Brain microvascular endothelial cell (primary cell): Measurements from ENCODE around the gene ALPL.

Source experiments
- DNase-seq: peaks from one replicate; pipeline ENCODE4 v3.0.0-alpha.2; 2020
- H3K27ac ChIP-seq: fragments of 250-450 bp; sonication (Bioruptor Pico); 2 replicates; pipeline ENCODE4 v1.5.1; 2020; ENCODE audit warnings: mild to moderate bottlenecking, moderate library complexity
- H3K27me3 ChIP-seq: fragments of 250-450 bp; sonication (Bioruptor Pico); replicated peaks from 2 replicates; pipeline ENCODE4 v1.5.1; 2020; ENCODE audit warnings: mild to moderate bottlenecking
- H3K36me3 ChIP-seq: fragments of 250-450 bp; sonication (Bioruptor Pico); replicated peaks from 2 replicates; pipeline ENCODE4 v1.5.1; 2020; ENCODE audit warnings: mild to moderate bottlenecking
- H3K4me3 ChIP-seq: 2 replicates; pipeline ENCODE4 v1.5.1; 2011; ENCODE audit warnings: low read depth, mild to moderate bottlenecking, control low read depth, low read length, moderate library complexity
- CTCF ChIP-seq: IDR thresholded peaks from 2 replicates; pipeline ENCODE4 v1.5.1; 2011; ENCODE audit warnings: low read depth, mild to moderate bottlenecking, moderate library complexity, low read length, control low read depth, inconsistent platforms; ENCODE audit errors: missing control alignments
- in situ Hi-C: cut with HindIII; loops from 2 replicates; pipeline ENCODE4 v1.10.0; 2017; ENCODE audit warnings: low sequenced_read_pairs, low pct_ligation_motif_present

Gene ALPL

GRCh38 chr1:21495225-21495820, 13.9 kb upstream of the ALPL start:
- Histone ChIP-seq H3K4me3 (no peak overlapping the region), H3K27ac (no peak overlapping the region), H3K36me3 (no peaks in the 10 kb centered on the region), H3K27me3 (peaks cover 2% of the 10 kb centered on the region)
- no peak for DNase-seq
- in situ Hi-C loops: no loop called here
- no peak for TF ChIP-seq CTCF

- TF ChIP-seq CTCF: no peak
- H3K27ac ChIP-seq: no peak overlapping the region
- in situ Hi-C loops: no loop called here
- peaks cover 2% of the 10 kb centered on the region for H3K27me3 ChIP-seq
- H3K36me3 ChIP-seq: no peaks in the 10 kb centered on the region
- no peak for DNase-seq
- H3K4me3 ChIP-seq: no peak overlapping the region
Measured at GRCh38 chr1:21496063-21496462, 13.2 kb upstream of the ALPL start.

GRCh38 chr1:21496886-21497285, 12.3 kb upstream of the ALPL start:
- DNase-seq: no peak
- no peak for TF ChIP-seq CTCF
- in situ Hi-C loops: no loop called here
- Histone ChIP-seq H3K36me3 (no peaks in the 10 kb centered on the region), H3K27ac (no peak overlapping the region), H3K4me3 (no peak overlapping the region), H3K27me3 (peaks cover 2% of the 10 kb centered on the region)

- TF ChIP-seq CTCF: peak; percentile 36
- no peak for DNase-seq
- peaks cover 2% of the 10 kb centered on the region for H3K27me3 ChIP-seq
- no peak overlapping the region for H3K4me3 ChIP-seq
- in situ Hi-C loops: no loop called here
- no peak overlapping the region for H3K27ac ChIP-seq
- H3K36me3 ChIP-seq: no peaks in the 10 kb centered on the region
Measured at GRCh38 chr1:21497466-21498061, 11.7 kb upstream of the ALPL start.

GRCh38 chr1:21499283-21499950, 9.8 kb upstream of the ALPL start:
- TF ChIP-seq CTCF: no peak
- no peaks in the 10 kb centered on the region for H3K36me3 ChIP-seq
- in situ Hi-C loops: no loop called here
- H3K4me3 ChIP-seq: no peak overlapping the region
- no peak overlapping the region for H3K27ac ChIP-seq
- H3K27me3 ChIP-seq: no peaks in the 10 kb centered on the region
- DNase-seq: no peak
